NB4 (cell line): ENCODE data around the gene RNF44.

Source experiments
- DNase-seq: peaks from one replicate; pipeline ENCODE4 v3.0.0; 2010; ENCODE audit warnings: low read depth
- H3K4me3 ChIP-seq: one replicate; pipeline ENCODE4 v1.5.1; 2011; ENCODE audit warnings: mild to moderate bottlenecking, low read depth, low read length, moderate library complexity
- MYC ChIP-seq: IDR thresholded peaks from 2 replicates; pipeline ENCODE4 v1.6.1; 2011; ENCODE audit warnings: low read depth, low read length
- POLR2A ChIP-seq: IDR thresholded peaks from 2 replicates; pipeline ENCODE4 v1.6.1; 2011; ENCODE audit warnings: mild to moderate bottlenecking; ENCODE audit not compliant: insufficient read length; ENCODE audit errors: extremely low read depth
- TF ChIP-seq, protein P1 (sequence below): IDR thresholded peaks from 2 replicates; pipeline ENCODE4 v1.6.1; 2011; ENCODE audit warnings: low read depth, low read length
- TF ChIP-seq, protein P2 (sequence below): IDR thresholded peaks from one replicate; pipeline ENCODE4 v1.5.1; 2012; ENCODE audit warnings: low read depth, low read length

Gene RNF44

DNA sequence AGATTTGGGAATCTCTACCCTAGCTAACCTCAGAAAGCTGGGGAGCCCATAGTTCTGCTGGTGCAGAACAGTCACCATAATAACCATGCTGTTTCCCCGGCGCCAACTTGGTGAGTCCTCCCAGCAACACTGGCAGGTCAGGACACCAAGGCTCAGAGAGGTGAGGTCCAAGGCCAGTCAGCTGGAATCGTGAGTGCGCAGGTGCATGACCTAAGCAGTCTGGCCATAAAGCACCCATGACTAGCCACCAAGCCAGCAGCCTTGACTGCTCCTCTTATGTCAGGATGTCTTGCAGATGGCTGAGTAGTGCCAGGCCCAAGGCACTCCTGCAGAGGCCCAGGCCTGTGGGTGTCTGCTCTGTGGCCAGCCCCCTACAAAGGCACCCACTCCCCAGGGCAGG lies 2.6 kb downstream of the RNF44 start:
- peak overlapping the region; percentile 80 for H3K4me3 ChIP-seq
- TF ChIP-seq, protein P1, sequence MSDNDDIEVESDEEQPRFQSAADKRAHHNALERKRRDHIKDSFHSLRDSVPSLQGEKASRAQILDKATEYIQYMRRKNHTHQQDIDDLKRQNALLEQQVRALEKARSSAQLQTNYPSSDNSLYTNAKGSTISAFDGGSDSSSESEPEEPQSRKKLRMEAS: no peak
- TF ChIP-seq, protein P2, sequence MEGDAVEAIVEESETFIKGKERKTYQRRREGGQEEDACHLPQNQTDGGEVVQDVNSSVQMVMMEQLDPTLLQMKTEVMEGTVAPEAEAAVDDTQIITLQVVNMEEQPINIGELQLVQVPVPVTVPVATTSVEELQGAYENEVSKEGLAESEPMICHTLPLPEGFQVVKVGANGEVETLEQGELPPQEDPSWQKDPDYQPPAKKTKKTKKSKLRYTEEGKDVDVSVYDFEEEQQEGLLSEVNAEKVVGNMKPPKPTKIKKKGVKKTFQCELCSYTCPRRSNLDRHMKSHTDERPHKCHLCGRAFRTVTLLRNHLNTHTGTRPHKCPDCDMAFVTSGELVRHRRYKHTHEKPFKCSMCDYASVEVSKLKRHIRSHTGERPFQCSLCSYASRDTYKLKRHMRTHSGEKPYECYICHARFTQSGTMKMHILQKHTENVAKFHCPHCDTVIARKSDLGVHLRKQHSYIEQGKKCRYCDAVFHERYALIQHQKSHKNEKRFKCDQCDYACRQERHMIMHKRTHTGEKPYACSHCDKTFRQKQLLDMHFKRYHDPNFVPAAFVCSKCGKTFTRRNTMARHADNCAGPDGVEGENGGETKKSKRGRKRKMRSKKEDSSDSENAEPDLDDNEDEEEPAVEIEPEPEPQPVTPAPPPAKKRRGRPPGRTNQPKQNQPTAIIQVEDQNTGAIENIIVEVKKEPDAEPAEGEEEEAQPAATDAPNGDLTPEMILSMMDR: no peak
- no peak for TF ChIP-seq POLR2A
- TF ChIP-seq MYC: no peak
- no peak for DNase-seq

DNA sequence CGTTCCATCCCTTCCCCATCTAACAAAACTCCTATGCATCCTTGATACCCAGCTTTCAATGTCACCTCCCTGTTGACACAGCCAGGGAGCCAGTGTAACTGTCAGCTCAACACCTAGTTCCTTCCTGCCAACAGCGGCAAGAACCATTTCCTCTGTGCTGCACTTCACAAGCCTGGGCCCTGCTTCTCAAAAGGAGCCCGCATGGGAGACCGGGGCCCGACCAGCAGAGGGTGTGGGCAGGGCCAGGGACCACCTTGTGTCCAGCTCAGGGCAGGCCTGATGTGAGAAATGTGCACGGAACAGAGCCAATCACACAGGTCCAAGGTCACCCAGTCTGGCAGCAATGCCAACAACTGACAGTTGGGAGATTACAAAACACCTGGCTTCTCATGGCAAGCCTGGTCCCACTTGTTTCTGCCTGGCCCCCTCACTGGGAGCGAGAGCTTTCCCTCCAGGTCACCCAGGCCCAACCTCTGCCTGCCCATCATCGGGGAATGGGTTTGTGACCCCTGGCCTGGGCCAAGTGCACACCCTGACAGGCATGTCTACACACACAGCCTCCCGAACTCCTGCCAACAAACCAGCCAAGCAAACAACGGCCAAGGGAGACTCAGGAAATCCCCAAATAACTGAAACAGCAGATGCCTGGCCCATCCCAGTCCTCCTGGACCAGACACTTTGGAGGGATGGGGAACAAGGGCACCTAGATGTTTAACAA lies 3.1 kb downstream of the RNF44 start:
- peak; percentile 76 for DNase-seq
- H3K4me3 ChIP-seq: peak overlapping the region; percentile 80
- TF ChIP-seq, protein P2: no peak
- TF ChIP-seq MYC: peak; percentile 67
- TF ChIP-seq, protein P1: peak; percentile 69

DNA sequence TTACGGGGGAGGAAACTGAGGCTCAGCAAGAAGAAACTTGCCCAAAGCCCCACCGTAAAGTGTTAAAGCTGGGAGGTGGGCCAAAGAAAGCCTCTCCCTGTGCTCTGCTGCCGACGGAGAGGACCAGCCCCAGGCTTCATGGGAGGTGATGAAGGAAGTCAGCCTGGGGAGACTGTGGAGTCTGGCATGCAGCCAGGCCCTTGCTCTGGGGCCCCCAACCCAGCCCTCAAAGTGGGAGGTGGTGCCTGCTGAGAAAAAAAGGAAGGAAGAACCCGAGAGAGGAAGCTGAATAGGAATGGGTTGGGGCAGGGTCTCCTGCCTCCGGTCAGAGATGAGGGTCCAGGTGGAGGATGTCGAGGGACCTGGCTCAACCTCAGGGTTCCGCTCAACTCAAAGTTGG lies 3.8 kb downstream of the RNF44 start:
- peak overlapping the region; percentile 80 for H3K4me3 ChIP-seq
- TF ChIP-seq POLR2A (no peak), MYC (0 out of 2 replicates have a peak, but pooled peaks have one; percentile 12)
- TF ChIP-seq, protein P1: no peak
- DNase-seq: peak; percentile 91

DNA sequence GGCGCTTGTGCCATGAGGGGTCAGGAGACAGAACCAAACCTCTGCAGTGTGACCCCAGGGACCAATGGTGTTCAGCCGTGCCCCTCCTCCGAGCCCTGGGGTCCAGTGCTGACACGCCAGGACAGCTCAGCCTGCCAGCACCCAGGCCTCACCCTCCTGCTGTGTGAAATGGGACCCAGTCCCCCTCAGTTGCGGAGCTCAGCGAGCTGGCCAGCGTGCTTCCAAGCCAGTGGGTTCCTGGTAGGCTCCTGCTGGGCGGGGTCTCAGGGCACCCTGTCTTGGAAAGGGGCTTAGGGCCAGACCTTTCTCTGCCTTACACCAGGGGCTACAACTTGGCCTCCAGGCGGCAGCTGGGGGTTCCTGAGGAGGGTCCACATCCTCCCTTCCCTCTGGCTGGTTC lies 4.4 kb downstream of the RNF44 start:
- peak overlapping the region; percentile 80 for H3K4me3 ChIP-seq
- no peak for DNase-seq
- TF ChIP-seq, protein P1: no peak
- TF ChIP-seq MYC (no peak), POLR2A (no peak)
- TF ChIP-seq, protein P2: no peak

DNA sequence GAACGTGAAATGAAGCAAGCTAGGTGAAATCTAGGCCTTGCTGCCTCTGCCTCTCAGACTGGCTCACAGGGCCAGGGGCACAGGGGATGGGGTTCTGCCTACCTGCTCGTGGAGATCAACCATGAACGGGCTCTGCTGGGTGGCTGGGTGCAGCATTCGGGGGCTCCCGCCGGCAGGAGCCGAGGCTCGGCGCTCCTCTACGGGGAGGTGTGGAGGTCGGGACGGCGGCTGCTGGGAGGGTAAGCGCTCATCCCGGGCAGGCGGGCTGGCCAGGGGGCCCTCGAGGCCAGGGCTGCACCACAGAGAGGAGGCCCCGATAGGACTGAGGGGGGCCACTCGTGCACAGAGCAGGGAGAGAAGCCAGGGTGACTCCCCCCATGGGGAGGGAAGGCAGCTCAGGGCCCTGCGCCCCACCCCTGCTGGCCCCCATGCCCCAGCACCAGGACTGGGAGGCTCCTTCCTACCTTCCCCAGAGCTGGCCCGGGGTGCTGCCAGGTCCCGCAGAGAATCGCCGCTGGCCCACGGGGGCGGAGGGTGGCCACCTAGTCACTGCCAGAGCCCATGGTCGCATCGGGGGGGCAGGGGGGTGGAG lies 5.2 kb downstream of the RNF44 start:
- H3K4me3 ChIP-seq: no peak overlapping the region
- TF ChIP-seq, protein P2: no peak
- TF ChIP-seq POLR2A (no peak), MYC (no peak)
- TF ChIP-seq, protein P1: no peak
- DNase-seq: no peak

DNA sequence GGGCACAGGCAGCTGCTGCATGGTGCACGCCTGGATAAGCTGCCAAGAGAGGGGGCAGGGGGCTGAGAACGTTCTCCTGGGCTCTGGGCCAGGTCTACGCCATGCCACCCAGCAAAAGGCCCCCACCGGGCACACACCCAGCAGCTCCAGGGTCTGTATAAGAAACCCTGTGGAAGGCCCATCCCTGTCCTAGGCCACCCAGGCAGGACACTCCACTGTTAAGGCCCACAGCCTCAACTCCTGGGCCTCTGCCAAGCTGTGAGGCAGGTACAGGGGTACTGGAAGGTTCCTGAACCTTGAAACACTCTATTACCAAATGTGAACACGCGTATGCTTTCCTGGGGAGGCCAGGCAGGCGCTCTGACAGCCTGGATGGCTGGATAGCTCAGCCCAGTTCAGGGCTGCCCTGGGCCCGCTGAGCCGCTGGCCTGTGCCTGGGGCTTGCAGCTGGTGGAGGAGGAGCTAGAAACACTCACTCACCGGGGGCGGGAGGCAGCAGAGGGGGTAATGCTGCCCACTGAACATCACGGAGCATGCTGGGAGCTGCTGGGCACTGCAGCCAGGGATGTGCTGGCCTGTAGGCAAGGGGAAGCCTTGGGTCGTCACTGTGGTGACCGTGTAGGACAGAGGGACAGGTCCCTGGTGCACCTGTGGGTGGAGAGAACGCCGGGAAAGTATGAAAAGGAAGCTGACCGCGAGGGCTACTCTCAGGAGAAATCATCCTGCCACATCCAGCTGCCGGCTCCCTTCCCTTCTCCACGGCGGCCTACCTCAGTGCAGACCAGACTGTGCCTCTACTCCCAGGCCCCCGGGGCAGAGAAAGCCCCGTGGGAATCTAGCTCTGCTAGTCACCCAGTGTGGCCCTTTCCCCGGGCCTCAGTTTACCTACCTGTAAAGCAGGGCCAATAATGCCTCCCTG lies 6.0 kb downstream of the RNF44 start:
- no peak for DNase-seq
- TF ChIP-seq, protein P2: no peak
- no peak for TF ChIP-seq MYC
- TF ChIP-seq, protein P1: no peak
- no peak for TF ChIP-seq POLR2A
- no peak overlapping the region for H3K4me3 ChIP-seq
